Spleen (tissue), 7 donors: ENCODE results near the gene VSNL1.

ENCODE experiments used
- CTCF ChIP-seq, 11 experiments: fragments of 200-600 bp in 7 of 11; fragments of 450-650 bp in 4 of 11; sonication (generic) in 4 of 11; IDR thresholded peaks in 8 of 11; conservative IDR thresholded peaks in 3 of 11; 1 replicate in 7 of 11; 2 replicates in 4 of 11; pipeline versions ENCODE4 v1.4.0 to v1.8.0; 2016 to 2021; ENCODE audit warnings: antibody characterized with exemption in 11 of 11, inconsistent platforms in 4 of 11, mild to moderate bottlenecking in 1 of 11
- POLR2A ChIP-seq, 3 donors: fragments of 450-650 bp; IDR thresholded peaks; one replicate each; pipeline ENCODE4 v1.5.1; 2017; ENCODE audit warnings: antibody characterized with exemption in 3 of 3, mild to moderate bottlenecking in 1 of 3
- POLR2AphosphoS5 ChIP-seq, 3 donors: sonication (generic); formaldehyde crosslinking; IDR thresholded peaks; one replicate each; pipeline ENCODE4 v1.5.1; 2017; ENCODE audit warnings: antibody characterized with exemption in 3 of 3
- donor health status: DM: no; HTN: no; CAD: no; lungs with moderate emphysema.
- donor health status: DM: no; HTN: no; CAD: no.
- donor health status: DM: no; HTN: no; CAD: no.

- TF ChIP-seq POLR2A (IDR thresholded peaks at IDR 0.05) = no peak
- TF ChIP-seq CTCF (IDR thresholded peaks at IDR 0.05 in 8 of 11, conservative IDR thresholded peaks at IDR 0.05 in 3 of 11) = no peak
- TF ChIP-seq POLR2AphosphoS5 (IDR thresholded peaks at IDR 0.05) = no peak
Measured at GRCh38 chr2:17658251-17658843, 117.9 kb downstream of the VSNL1 start.
